Ascending aorta (tissue), 2 donors: ENCODE data around the gene DEGS1. TPM values are rescaled to one million over a fixed set of nuclear protein-coding genes. Genes with fewer than 3 reads are reported as not detected.

ENCODE experiments used
- DNase-seq, 2 donors: peaks; one replicate each; pipeline ENCODE4 v3.0.0-alpha.2; 2019; ENCODE audit warnings: low spot score in 2 of 2
- H3K27ac ChIP-seq, 2 donors: fragments of 200-600 bp; sonication (generic); one replicate each; pipeline ENCODE4 v1.5.1; 2016 to 2017; ENCODE audit warnings: mild to moderate bottlenecking in 1 of 2
- H3K27me3 ChIP-seq: fragments of 200-600 bp; sonication (generic); one replicate; pipeline ENCODE4 v1.5.1; 2017
- H3K36me3 ChIP-seq, 2 donors: fragments of 200-600 bp; sonication (generic); one replicate each; pipeline ENCODE4 v1.5.1; 2016
- H3K4me1 ChIP-seq, 2 donors: fragments of 200-600 bp; sonication (generic); one replicate each; pipeline ENCODE4 v1.5.1; 2016 to 2017; ENCODE audit warnings: mild to moderate bottlenecking in 1 of 2
- H3K4me3 ChIP-seq, 2 donors: fragments of 200-600 bp; sonication (generic); one replicate each; pipeline ENCODE4 v1.5.1; 2016 to 2017; ENCODE audit warnings: mild to moderate bottlenecking in 1 of 2
- H3K9me3 ChIP-seq, 2 donors: fragments of 200-600 bp; sonication (generic); one replicate each; pipeline ENCODE4 v1.5.1; 2016
- intact Hi-C: fragments of 100-400 bp; cut with DNase I; formaldehyde crosslinking; loops from one replicate; pipeline ENCODE4 v1.15.1; 2023
- total RNA-seq: library from RNA; depleted of rRNA; stranded (reverse); fragments of >200 nt; gene quantifications from one replicate; pipeline ENCODE4 v1.1.0, GENCODE V29; 2016
- TF ChIP-seq, protein P1 (sequence below), 3 experiments: fragments of 200-600 bp in 2 of 3; fragments of 450-650 bp in 1 of 3; sonication (generic) in 2 of 3; IDR thresholded peaks; one replicate each; pipeline ENCODE4 v1.5.1; 2016 to 2019; ENCODE audit warnings: antibody characterized with exemption in 3 of 3, mild to moderate bottlenecking in 1 of 3, moderate library complexity in 1 of 3

Gene DEGS1
- total RNA-seq, 1 donor from 2014 or later, result 68.1 TPM

DNA sequence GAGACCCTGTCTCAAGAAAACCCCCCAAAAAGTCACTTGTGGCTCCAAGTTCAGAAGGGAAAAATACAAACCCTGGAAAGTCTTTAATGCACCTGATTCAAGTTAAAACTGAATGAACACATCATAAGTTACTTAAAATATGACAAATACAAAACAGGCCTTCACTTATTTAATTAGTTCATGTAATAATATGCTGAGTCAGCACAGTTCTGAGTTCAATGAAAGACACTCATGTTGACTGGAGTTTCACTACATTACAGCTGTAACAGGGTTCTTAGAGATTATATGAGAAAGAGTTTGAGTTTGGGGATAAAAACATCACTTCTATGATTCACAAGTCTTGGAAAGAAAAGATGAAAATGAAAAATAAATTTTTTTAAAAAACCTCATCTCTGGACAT lies 51.0 kb downstream of the DEGS1 start:
- Histone ChIP-seq H3K4me1 (no peaks in the 10 kb centered on the region), H3K27ac (no peak overlapping the region), H3K36me3 (peaks cover 29 to 34% of the 10 kb centered on the region in 2 donors), H3K9me3 (no peaks in the 10 kb centered on the region), H3K27me3 (no peaks in the 10 kb centered on the region), H3K4me3 (no peak overlapping the region)
- TF ChIP-seq, protein P1, sequence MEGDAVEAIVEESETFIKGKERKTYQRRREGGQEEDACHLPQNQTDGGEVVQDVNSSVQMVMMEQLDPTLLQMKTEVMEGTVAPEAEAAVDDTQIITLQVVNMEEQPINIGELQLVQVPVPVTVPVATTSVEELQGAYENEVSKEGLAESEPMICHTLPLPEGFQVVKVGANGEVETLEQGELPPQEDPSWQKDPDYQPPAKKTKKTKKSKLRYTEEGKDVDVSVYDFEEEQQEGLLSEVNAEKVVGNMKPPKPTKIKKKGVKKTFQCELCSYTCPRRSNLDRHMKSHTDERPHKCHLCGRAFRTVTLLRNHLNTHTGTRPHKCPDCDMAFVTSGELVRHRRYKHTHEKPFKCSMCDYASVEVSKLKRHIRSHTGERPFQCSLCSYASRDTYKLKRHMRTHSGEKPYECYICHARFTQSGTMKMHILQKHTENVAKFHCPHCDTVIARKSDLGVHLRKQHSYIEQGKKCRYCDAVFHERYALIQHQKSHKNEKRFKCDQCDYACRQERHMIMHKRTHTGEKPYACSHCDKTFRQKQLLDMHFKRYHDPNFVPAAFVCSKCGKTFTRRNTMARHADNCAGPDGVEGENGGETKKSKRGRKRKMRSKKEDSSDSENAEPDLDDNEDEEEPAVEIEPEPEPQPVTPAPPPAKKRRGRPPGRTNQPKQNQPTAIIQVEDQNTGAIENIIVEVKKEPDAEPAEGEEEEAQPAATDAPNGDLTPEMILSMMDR (IDR thresholded peaks at IDR 0.05), result no peak
- intact Hi-C loops, result no loop called here
- no peak for DNase-seq

DNA sequence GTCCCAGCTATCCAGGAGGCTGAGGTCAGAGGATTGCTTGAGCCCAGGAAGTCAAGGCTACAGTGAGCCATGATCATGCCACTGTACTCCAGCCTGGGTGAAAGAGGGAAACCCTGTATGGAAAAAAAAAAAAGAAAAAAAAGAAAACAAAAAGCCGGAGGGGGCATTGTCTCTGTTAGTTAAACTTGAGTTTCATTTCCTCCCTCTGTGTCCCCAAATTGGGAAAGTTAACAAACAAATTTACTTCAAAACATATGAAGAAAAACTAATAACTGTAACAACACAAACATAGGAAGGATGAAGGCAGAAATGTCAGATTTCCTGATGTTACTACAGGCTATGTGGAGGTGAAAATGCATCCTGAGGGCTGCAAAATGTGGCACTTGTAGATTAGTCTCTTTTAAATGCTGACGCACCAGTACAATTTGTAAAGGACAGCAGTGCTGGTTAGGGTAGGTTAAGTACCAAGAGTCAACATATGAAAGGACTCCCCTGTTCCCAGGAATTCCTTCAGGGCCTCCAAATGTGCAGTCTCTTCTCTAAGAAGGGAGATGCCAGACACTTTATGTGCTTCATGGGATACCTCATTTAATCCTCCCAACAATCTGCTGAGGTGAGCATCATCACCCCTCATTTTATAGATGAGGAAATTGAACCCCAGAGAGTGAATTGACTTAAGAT lies 52.9 kb downstream of the DEGS1 start:
- no peaks in the 10 kb centered on the region for H3K27me3 ChIP-seq
- no peaks in the 10 kb centered on the region for H3K4me1 ChIP-seq
- TF ChIP-seq, protein P1 (IDR thresholded peaks at IDR 0.05), result no peak
- no peak overlapping the region for H3K27ac ChIP-seq
- DNase-seq, result no peak
- intact Hi-C loops, result no loop called here
- H3K9me3 ChIP-seq, result no peaks in the 10 kb centered on the region
- H3K36me3 ChIP-seq, result peaks cover 14 to 24% of the 10 kb centered on the region in 2 donors
- H3K4me3 ChIP-seq, result no peak overlapping the region

DNA sequence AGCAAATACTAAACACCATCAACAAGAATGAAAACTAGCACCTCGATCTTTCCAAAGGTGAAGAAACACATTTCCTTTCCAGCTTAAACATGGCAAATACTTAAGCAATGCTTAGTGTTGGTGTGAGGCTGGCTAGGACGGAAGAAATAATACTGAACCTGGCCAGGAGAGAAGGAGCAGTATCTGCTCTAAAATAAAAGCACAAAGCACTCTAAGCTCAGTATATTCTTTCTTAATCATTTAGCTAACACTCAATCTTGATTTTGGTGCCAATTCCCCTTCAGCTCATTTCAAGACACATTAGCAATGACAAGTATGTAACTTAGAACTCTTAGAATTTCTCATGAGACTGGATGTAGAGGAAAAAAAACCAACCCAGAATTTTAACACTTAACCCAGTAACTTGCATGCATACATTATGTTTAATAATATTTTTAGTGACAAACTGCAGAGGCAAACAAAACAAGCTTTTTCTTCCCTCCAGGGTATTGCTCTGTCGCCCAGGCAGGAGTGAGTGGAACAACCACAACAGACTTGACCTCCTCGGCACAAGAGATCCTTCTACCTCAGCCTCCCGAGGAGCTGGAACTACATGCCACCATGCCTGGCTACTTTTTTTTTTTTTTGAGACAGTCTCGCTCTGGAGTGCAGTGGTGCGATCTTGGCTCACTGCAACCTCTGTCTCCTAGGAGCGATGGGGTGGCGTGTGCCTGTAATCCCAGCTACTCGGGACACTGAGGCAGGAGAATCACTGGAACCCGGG lies 54.3 kb downstream of the DEGS1 start:
- H3K4me3 ChIP-seq, result no peak overlapping the region
- H3K4me1 ChIP-seq, result no peaks in the 10 kb centered on the region
- TF ChIP-seq, protein P1 (IDR thresholded peaks at IDR 0.05), result no peak
- intact Hi-C loops, result no loop called here
- DNase-seq, result no peak
- H3K27me3 ChIP-seq, result no peaks in the 10 kb centered on the region
- no peak overlapping the region for H3K27ac ChIP-seq
- peaks cover 4 to 20% of the 10 kb centered on the region in 2 donors for H3K36me3 ChIP-seq
- no peaks in the 10 kb centered on the region for H3K9me3 ChIP-seq

DNA sequence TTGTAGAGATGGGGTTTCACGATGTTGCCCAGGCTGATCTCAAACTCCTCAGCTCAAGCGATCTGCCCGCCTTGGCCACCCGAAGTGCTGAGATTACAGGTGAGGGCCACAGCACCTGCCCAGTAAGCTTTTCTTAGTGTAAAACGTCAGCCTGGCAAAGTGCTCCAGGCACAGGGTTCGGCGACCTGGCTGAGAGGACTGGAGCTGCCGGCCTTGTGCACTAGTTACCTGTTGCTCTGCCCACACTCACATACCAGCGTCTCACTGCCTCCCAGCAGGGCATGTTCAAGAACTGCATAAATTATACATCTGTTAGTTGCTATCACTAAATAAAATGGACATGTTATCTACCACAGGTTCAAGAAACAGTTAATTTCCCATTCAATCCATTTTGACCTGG lies 55.2 kb downstream of the DEGS1 start:
- peaks cover 9 to 17% of the 10 kb centered on the region in 2 donors for H3K36me3 ChIP-seq
- TF ChIP-seq, protein P1 (IDR thresholded peaks at IDR 0.05), result no peak
- intact Hi-C loops, result no loop called here
- no peaks in the 10 kb centered on the region for H3K9me3 ChIP-seq
- no peak for DNase-seq
- H3K4me3 ChIP-seq, result no peak overlapping the region
- no peak overlapping the region for H3K27ac ChIP-seq
- H3K27me3 ChIP-seq, result no peaks in the 10 kb centered on the region
- H3K4me1 ChIP-seq, result no peaks in the 10 kb centered on the region

DNA sequence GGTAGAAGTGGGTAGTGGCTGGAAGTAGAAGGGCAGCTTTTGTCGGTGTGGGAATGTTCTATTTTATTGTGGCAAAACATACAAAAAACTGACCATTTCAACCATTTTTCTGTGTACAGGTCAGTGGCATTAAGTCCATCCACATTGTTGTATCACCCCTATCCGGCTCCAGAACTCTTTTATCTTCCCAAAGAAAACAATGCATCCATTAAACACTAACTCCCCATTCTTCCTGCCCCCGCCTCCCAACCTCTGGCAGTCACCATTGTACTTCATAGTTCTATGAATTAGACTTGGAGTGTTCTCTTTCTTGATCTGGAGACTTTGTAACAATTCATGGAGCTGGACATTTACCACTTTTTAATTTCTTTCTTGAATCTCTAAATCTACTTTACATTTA lies 55.7 kb downstream of the DEGS1 start:
- TF ChIP-seq, protein P1 (IDR thresholded peaks at IDR 0.05), result no peak
- intact Hi-C loops, result no loop called here

More for the DNA sequence above, 55.7 kb downstream of the DEGS1 start:
- H3K9me3 ChIP-seq, result no peaks in the 10 kb centered on the region
- H3K4me3 ChIP-seq, result no peak overlapping the region
- H3K36me3 ChIP-seq, result peaks cover 9 to 20% of the 10 kb centered on the region in 2 donors
- no peaks in the 10 kb centered on the region for H3K4me1 ChIP-seq
- DNase-seq, result no peak
- H3K27me3 ChIP-seq, result no peaks in the 10 kb centered on the region
- no peak overlapping the region for H3K27ac ChIP-seq

Other genes with a start within 250 kb of the DEGS1 start
- gene FBXO28, start 69.1 kb upstream of the DEGS1 start, total RNA-seq, result 4.8 TPM
- 34.6 TPM for gene NVL, start 146.9 kb downstream of the DEGS1 start, total RNA-seq
- gene CNIH4, start 173.6 kb downstream of the DEGS1 start, total RNA-seq, result 26.9 TPM